LNCAP (cell line): Measurements from ENCODE around the gene FES.

Experiments
- TF ChIP-seq, protein P1 (sequence below): fragments of 450-650 bp; IDR thresholded peaks from 2 replicates; pipeline ENCODE4 v1.5.1; 2017; ENCODE audit warnings: mild to moderate bottlenecking

FES gene

DNA sequence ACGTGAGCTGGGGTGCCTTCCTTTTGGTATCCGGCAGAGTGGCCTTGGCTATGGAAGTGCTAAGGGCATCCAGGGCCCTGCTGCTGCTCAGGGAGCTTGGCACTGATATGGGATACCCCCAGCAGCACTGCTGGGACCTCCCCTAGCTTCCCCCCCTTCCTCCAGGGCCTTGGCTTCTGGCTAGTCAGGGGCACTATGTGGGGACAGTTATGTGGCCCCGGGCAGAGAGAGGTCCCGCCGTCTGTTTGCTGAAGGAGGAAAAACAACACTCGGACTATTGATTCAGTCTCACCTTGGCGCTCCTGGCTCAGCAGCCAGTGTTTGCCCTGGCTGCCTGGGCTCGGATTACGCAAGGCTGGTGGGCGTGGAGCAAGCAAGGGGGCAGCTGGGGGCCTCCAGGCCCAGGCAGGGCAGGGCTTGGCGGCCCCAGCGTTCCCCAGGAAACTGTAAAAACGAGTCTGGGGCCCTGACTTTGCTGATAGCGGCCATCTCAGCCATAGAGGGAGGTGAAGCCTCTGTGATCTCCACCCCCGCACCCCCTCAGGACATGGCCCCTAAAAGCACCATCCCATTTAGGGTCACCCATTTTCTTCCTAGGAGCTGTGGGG lies 10.2 kb upstream of the FES start:
- TF ChIP-seq, protein P1, sequence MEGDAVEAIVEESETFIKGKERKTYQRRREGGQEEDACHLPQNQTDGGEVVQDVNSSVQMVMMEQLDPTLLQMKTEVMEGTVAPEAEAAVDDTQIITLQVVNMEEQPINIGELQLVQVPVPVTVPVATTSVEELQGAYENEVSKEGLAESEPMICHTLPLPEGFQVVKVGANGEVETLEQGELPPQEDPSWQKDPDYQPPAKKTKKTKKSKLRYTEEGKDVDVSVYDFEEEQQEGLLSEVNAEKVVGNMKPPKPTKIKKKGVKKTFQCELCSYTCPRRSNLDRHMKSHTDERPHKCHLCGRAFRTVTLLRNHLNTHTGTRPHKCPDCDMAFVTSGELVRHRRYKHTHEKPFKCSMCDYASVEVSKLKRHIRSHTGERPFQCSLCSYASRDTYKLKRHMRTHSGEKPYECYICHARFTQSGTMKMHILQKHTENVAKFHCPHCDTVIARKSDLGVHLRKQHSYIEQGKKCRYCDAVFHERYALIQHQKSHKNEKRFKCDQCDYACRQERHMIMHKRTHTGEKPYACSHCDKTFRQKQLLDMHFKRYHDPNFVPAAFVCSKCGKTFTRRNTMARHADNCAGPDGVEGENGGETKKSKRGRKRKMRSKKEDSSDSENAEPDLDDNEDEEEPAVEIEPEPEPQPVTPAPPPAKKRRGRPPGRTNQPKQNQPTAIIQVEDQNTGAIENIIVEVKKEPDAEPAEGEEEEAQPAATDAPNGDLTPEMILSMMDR = no peak

DNA sequence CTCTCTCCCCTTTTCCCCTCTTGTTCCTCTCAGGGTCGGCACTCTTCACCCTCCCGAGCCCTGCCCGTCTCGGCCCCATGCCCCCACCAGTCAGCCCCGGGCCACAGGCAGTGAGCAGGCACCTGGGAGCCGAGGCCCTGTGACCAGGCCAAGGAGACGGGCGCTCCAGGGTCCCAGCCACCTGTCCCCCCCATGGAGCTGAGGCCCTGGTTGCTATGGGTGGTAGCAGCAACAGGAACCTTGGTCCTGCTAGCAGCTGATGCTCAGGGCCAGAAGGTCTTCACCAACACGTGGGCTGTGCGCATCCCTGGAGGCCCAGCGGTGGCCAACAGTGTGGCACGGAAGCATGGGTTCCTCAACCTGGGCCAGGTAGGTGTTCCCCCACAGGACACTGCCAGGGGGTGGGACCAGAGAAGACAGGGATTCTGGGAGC lies 8.7 kb upstream of the FES start:
- TF ChIP-seq, protein P1 = no peak

DNA sequence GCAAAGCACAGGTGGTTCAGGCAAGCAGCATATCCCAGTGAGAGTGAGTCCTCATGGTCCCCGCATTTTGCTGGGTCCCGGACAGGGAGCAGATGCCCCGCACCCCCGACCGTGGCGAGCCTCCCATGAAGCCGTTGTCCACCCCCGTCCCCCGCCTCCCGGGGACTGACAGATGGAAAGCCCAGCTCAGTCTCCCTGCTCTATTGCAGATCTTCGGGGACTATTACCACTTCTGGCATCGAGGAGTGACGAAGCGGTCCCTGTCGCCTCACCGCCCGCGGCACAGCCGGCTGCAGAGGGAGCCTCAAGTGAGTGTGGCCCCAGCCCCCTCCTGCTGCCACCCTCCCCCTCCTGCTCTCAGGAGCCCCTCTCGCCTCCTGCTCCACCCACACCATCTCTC lies 8.3 kb upstream of the FES start:
- TF ChIP-seq, protein P1 = no peak

DNA sequence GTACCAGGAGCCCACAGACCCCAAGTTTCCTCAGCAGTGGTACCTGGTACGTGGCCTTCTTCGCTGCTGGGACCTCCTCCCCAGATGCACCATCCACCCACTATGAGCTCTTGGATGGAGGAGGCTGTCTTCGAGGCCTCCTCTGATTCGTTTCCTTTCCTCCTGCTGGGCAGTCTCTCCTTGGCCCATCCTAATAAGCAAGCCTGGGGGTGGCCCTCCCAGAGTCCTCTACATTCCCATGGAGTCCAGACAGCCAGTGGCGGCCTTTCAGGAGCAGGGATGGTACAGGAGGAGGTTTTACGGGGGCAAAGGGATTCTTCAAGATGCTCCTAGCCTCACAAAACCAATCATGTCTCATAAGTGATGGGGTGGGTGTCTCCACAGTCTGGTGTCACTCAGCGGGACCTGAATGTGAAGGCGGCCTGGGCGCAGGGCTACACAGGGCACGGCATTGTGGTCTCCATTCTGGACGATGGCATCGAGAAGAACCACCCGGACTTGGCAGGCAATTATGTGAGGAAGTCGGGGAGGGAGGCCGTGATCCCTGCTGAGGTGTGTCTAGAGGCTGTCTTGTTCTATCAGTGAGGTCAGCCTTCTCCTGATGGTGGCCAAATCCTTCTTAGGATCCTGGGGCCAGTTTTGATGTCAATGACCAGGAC lies 7.7 kb upstream of the FES start:
- TF ChIP-seq, protein P1 = no peak

DNA sequence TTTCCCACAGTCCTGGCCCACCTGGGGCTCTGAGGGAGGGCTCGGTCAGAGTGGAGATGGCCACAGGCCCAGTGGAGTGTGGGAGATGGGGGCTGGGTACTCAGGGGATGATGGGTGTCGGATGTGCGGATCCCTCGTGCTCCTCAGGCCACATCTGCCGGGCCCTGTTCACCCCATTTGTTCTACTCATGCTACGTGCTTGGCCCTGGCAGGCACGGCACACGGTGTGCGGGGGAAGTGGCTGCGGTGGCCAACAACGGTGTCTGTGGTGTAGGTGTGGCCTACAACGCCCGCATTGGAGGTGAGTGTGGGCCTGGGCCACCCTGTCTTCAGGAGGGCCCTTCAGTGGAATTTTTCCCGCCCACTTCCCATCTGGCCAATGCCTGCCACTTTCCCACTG lies 7.0 kb upstream of the FES start:
- TF ChIP-seq, protein P1 = no peak

DNA sequence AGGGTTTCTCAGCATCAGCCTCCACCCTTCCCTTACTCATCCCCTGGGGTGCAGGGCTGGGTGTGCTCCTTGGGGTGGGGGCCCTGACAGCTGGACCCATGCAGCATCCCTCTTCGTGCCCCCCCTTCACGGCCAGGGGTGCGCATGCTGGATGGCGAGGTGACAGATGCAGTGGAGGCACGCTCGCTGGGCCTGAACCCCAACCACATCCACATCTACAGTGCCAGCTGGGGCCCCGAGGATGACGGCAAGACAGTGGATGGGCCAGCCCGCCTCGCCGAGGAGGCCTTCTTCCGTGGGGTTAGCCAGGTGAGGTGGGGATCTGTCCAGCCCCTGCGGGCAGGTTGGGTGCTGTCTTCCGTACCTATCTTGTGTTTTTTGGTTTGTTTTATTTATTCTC lies 6.3 kb upstream of the FES start:
- TF ChIP-seq, protein P1 = no peak

DNA sequence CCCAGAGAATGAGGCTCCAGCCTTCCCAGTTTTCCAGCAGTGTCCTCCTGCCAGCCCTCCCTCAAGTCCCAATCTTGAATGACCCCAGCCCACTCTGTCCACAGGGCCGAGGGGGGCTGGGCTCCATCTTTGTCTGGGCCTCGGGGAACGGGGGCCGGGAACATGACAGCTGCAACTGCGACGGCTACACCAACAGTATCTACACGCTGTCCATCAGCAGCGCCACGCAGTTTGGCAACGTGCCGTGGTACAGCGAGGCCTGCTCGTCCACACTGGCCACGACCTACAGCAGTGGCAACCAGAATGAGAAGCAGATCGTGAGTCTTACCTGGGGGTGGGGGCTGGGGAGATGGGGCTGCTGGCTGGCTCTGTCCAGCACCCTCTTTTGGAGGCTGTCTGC lies 5.6 kb upstream of the FES start:
- TF ChIP-seq, protein P1 = no peak
